GM12875 (cell line): Measurements from ENCODE around the gene CDK13.

ENCODE experiments used
- H3K4me3 ChIP-seq: one replicate; pipeline ENCODE4 v1.5.1; 2011; ENCODE audit warnings: low read depth, low read length, control low read depth
- CTCF ChIP-seq: IDR thresholded peaks from 2 replicates; pipeline ENCODE4 v1.5.1; 2011; ENCODE audit warnings: low read depth, mild to moderate bottlenecking, control low read depth, inconsistent platforms, low read length, moderate library complexity, borderline replicate concordance; ENCODE audit not compliant: insufficient read depth

Gene CDK13

DNA sequence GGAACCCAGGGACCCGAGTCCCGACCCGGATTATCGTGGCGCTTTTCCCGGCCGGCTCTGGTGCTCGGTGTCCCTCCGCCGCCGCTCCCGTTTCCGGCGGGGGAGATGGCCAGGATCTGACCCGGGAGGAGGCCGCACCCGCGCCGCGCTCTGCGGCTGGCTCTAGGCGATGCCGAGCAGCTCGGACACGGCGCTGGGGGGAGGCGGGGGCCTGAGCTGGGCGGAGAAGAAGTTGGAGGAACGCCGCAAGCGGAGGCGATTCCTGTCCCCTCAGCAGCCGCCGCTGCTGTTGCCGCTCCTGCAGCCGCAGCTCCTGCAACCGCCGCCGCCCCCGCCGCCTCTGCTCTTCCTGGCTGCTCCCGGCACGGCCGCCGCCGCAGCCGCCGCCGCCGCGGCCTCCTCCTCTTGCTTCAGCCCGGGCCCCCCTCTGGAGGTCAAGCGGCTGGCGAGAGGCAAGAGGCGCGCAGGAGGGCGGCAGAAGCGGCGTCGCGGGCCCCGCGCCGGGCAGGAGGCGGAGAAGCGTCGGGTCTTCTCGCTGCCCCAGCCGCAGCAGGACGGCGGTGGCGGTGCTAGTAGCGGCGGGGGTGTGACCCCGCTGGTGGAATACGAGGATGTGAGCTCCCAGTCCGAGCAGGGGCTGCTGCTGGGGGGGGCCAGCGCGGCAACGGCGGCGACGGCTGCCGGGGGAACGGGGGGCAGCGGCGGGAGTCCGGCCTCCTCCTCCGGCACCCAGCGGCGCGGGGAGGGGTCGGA is 593 bp downstream of the CDK13 start:
- H3K4me3 ChIP-seq: peak overlapping the region; percentile 87

GRCh38 chr7:39951226-39952194 is 1.5 kb downstream of the CDK13 start:
- peak; percentile 58 for TF ChIP-seq CTCF
- peak overlapping the region; percentile 87 for H3K4me3 ChIP-seq

More for the DNA sequence above, 593 bp downstream of the CDK13 start:
- TF ChIP-seq CTCF: no peak

DNA sequence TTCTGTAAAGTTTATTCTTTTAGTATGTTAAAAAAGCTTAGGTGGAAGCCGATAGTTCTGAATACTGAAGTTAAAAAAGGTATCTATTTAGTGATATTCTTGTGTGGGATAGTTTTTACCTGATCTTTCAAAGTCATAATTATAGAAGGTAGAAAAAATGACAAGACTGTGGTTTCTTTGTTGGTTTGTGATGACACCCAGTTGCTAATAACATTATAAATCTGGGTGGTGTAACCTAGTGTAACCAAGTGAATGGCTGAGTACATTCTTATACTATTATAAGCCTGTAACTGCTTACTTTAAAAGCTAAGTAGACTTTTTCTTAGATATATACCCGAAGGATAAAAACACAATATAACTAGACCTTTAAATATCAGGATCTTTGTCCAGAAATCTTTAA is 2.3 kb downstream of the CDK13 start:
- H3K4me3 ChIP-seq: peak overlapping the region; percentile 87
- no peak for TF ChIP-seq CTCF

GRCh38 chr7:39952803-39953202 is 2.7 kb downstream of the CDK13 start:
- H3K4me3 ChIP-seq: peak overlapping the region; percentile 87
- no peak for TF ChIP-seq CTCF

GRCh38 chr7:39954694-39955093 is 4.6 kb downstream of the CDK13 start:
- TF ChIP-seq CTCF: no peak

DNA sequence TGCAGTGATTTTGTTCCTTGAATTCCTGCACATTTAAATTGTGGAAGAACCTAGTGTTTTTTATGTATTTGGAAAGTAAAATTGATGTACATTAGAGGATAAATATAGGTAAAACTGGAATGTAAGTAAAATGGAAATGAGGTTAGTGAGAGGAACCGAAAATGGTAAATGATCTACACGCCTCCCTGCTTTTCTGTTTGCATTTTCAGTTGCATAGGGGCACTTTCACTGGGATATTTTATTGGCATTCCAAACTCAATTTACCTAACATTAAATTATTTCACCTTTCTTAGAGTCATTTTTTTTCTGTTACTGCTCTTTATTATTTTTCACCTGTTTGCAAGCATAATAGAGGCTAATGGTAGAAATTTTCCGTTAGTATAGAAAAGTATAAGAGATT is 8.0 kb downstream of the CDK13 start:
- no peak overlapping the region for H3K4me3 ChIP-seq
- no peak for TF ChIP-seq CTCF

More at GRCh38 chr7:39954694-39955093, 4.6 kb downstream of the CDK13 start:
- H3K4me3 ChIP-seq: no peak overlapping the region
